Measurements from ENCODE around the gene NHLRC4. TPM values are rescaled to one million over a fixed set of nuclear protein-coding genes. Genes with fewer than 3 reads are reported as not detected.

The NHLRC4 gene
- total and polyA plus RNA-seq, 8 donors: 0.99 to 3.4 (median 2.9) TPM

DNA sequence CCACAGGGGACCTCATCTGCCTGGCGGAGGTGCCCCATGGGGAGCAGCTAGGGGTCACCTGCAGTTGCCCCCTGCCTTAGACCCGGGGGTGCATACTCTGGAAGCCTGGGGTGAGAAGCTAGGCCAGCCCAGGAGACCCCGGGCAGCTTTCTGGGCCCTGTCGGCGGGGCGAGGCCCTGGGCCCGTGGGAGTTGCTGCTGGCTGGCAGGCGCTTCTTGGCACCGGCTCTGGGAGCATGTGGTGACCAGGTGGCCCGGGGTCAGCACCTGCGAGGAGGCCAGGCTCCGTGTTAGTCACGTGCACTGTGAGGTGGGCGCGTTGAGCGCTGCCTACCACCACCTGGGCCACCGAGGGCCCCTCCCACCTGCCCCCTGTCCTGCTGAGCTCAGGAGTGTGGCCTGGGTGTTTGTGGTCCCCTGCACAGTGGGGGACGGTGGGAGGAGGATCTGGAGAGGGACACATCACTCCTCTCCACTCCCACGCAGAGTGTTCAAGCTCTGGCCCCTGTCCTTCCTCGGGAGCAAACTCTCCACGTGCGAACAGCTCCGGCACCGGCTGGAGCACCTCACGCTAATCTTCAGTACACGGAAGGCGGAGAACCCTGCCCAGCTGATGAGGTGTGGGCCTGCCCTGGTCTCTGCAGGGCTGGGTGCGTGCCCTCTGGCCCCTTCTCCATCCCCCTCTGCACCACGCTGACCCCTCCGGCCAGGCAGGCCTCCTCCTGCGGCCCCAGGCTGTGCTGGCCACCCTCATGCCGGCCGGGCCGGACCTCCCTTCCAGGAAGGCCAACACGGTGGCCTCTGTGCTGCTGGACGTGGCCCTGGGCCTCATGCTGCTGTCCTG lies 8.8 kb downstream of the NHLRC4 start:
- no peak for DNase-seq
- no peak for ATAC-seq

DNA sequence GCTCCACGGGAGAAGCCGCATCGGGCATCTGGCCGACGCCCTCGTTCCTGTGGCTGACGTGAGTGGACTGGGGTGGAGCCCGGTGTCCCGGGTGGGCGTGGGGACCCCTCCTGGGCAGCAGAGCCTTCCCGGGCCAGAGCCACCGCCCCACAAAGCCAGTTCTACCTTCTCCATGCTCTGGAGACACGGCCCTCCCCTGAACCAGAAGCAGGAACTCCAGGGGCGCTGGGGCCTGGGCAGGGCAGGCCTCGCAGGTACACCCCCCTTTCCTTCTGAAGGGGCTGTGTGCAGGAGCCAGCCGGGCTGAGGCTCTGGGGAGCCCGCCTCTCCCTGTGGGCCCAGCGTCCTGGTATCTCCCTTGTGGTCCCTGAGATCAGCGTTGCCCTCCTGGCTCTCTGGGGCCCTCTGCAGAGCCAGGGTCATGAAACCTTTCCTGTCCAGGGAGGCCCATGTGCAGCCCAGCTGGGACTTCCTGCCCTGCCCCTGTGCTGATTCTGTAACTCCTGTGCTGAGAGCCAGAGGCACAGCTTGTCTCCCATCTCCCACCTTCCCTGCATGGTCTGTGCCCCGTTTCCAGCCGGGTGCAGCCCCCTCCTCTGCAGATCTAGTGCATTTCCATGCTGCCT lies 9.5 kb downstream of the NHLRC4 start:
- Histone ChIP-seq H3K9me3 (no peaks in the 10 kb centered on the region), H3K27me3 (no peaks in the 10 kb centered on the region), H3K27ac (no peak overlapping the region), H3K4me1 (peaks cover 0 to 9% of the 10 kb centered on the region in 2 donors), H3K36me3 (peaks cover 0 to 40% of the 10 kb centered on the region in 2 donors), H3K4me3 (no peak overlapping the region)
- DNase-seq (no peak), ATAC-seq (no peak)
- TF ChIP-seq, protein P1, sequence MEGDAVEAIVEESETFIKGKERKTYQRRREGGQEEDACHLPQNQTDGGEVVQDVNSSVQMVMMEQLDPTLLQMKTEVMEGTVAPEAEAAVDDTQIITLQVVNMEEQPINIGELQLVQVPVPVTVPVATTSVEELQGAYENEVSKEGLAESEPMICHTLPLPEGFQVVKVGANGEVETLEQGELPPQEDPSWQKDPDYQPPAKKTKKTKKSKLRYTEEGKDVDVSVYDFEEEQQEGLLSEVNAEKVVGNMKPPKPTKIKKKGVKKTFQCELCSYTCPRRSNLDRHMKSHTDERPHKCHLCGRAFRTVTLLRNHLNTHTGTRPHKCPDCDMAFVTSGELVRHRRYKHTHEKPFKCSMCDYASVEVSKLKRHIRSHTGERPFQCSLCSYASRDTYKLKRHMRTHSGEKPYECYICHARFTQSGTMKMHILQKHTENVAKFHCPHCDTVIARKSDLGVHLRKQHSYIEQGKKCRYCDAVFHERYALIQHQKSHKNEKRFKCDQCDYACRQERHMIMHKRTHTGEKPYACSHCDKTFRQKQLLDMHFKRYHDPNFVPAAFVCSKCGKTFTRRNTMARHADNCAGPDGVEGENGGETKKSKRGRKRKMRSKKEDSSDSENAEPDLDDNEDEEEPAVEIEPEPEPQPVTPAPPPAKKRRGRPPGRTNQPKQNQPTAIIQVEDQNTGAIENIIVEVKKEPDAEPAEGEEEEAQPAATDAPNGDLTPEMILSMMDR (IDR thresholded peaks at IDR 0.05): no peak
- intact Hi-C loops (cut with DNase I): loop anchor here in 1 of 2 donors (5.0 kb wide), 1 partner anchor 86 kb away; no protein-coding TSS in a partner anchor

More for the DNA sequence above, 8.8 kb downstream of the NHLRC4 start:
- TF ChIP-seq, protein P1 (IDR thresholded peaks at IDR 0.05): no peak
- Histone ChIP-seq H3K4me3 (no peak overlapping the region), H3K4me1 (peaks cover 0 to 11% of the 10 kb centered on the region in 2 donors), H3K27ac (no peak overlapping the region), H3K27me3 (no peaks in the 10 kb centered on the region), H3K36me3 (peaks cover 0 to 32% of the 10 kb centered on the region in 2 donors), H3K9me3 (no peaks in the 10 kb centered on the region)
- intact Hi-C loops (cut with DNase I): loop anchor here in 1 of 2 donors (5.0 kb wide), 1 partner anchor 87 kb away; no protein-coding TSS in a partner anchor

DNA sequence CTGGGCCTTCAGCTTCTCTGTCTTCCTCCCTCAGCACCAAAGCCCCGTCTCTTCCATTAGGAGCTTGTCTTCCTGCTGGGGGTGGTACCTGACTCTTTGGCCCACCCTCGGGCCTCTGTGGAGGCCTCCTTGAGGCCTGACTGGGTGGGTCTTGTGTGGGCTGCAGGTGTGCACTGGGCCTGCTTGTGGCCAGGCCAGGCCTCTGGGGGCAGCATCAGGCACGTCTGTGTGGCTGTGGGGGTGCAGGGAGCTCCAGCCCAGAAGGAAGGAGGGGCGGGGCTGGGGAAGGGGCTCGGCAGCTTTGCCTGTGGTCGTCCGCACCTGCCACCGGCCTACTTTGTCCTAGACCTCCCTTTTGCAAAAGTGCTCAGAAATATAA lies 10.0 kb downstream of the NHLRC4 start:
- no peaks in the 10 kb centered on the region for H3K27me3 ChIP-seq
- no peak overlapping the region for H3K27ac ChIP-seq
- peaks cover 0 to 9% of the 10 kb centered on the region in 2 donors for H3K4me1 ChIP-seq
- no peak overlapping the region for H3K4me3 ChIP-seq
- peaks cover 0 to 41% of the 10 kb centered on the region in 2 donors for H3K36me3 ChIP-seq
- ATAC-seq (no peak), DNase-seq (no peak)
- no peaks in the 10 kb centered on the region for H3K9me3 ChIP-seq
- intact Hi-C loops (cut with DNase I): loop anchor here in 1 of 2 donors (5.0 kb wide), 1 partner anchor 85 kb away; no protein-coding TSS in a partner anchor
- TF ChIP-seq, protein P1 (IDR thresholded peaks at IDR 0.05): no peak

DNA sequence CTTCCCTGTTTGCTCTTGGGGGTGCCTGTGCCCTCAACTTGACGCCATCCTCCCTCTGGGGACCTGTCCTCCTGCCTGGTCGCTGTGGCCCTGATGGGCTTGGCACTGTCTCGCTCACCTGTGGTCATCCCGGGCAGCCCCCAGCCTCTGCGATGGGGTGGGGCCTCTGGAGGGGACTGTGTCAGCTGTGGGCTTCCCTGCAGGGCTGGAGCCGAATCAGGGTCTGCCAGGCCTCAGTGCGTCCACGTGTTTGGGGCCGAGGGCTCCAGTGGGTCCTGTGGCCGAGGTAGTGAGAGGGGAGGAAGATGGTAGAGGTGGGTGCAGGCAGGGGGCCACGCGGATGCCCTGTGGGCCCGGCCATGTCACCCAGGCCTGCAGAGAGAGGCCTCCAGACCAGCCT lies 11.0 kb downstream of the NHLRC4 start:
- ATAC-seq (no peak), DNase-seq (no peak)
- H3K27me3 ChIP-seq: no peaks in the 10 kb centered on the region
- no peak overlapping the region for H3K27ac ChIP-seq
- peaks cover 0 to 9% of the 10 kb centered on the region in 2 donors for H3K4me1 ChIP-seq
- peaks cover 0 to 42% of the 10 kb centered on the region in 2 donors for H3K36me3 ChIP-seq
- no peak overlapping the region for H3K4me3 ChIP-seq
- no peaks in the 10 kb centered on the region for H3K9me3 ChIP-seq
- intact Hi-C loops (cut with DNase I): loop anchor here in 1 of 2 donors (5.0 kb wide), 1 partner anchor 85 kb away; no protein-coding TSS in a partner anchor
- TF ChIP-seq, protein P1 (IDR thresholded peaks at IDR 0.05): no peak

Data from left lung (tissue), 10 donors.